RCC 7860 (cell line): ENCODE results near the gene KLHDC7B.
A peak's percentile ranks its signal among the peaks of the same experiment; 100 is the strongest.
"Not testable (repeated sequence)": the region's sequence is repeated elsewhere in the genome, so short reads cannot be mapped to it uniquely, and the experiment has no call there.

Source experiments
- DNase-seq: peaks from one replicate; pipeline ENCODE4 v3.0.0-alpha.2; 2015; ENCODE audit warnings: low spot score
- FAIRE-seq: peaks from 2 replicates; lab custom pipeline; 2012; peaks lifted over from hg19 to GRCh38; lab: Jason Lieb, UNC

KLHDC7B gene

DNA sequence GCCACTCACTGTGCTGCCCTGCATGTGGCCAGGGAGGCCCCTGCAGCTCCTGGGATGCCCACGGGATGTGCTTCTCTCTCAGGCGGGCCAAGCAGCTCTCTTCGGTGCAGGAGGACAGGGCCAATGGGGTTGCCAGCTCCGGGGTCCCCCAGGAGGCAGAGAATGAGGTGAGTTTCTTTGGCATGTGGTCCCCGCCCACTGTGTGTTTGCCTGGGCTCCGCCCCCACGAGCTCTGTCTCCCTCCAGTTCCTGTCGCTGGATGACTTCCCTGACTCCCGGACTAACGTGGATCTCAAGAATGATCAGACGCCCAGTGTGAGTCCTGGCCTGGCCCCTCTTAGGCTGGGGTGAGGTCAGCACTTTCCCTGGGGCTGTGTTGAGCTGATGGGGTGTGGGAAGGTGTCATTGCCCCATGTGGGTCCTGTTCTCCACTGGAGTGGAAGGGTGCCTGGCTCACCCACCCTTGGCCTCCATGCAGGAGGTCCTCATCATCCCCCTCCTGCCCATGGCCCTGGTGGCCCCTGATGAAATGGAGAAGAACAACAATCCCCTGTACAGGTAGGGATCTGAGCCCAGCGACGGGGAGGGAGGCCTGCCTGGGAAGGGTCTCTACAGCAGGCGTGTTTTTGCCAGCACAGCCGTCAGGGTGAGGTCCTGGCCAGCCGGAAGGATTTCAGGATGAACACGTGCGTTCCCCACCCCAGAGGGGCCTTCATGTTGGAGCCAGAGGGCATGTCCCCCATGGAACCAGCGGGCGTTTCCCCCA, 28.0 kb upstream of the KLHDC7B start:
- FAIRE-seq: no peak

DNA sequence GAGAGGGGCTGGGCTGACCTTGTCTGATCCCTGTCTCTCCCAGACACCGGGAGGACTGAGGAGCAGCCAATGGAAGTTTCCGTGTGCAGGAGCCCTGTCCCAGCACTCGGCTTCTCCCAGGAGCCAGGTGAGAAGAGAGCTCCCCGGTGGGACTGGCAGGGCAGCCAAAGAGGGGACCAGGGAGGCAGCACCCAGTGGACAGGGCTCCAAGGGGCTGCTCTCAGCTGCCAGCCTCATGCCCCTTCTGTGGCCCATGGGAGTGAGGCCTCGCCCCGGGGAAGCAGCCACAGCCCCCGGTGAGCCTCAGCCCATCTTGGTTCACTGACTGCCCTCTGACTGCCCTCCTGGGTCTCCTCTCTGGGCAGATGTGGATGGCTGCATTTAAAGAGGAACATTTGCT, 27.1 kb upstream of the KLHDC7B start:
- FAIRE-seq: no peak
- no peak for DNase-seq

More for the DNA sequence above, 28.0 kb upstream of the KLHDC7B start:
- no peak for DNase-seq

DNA sequence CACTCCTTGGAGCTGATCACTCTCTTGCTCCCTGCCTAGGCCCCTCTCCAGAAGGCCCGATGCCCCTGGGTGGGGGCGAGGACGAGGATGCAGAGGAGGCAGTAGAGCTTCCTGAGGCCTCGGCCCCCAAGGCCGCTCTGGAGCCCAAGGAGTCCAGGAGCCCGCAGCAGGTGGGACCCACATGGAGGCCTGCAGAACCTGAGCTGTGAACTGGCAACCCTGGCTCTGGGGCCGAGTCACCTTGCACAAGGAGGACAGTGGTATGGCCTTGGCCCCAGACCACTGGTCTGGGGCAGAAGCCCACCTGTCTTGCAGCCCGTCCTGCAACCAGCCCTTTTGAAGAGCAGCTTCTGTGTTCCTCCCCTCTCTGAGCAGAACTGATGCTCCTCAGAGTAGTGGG, 26.5 kb upstream of the KLHDC7B start:
- DNase-seq (no peak), FAIRE-seq (no peak)

GRCh38 chr22:50520184-50520583, 25.5 kb upstream of the KLHDC7B start:
- FAIRE-seq, DNase-seq: not testable (repeated sequence)

DNA sequence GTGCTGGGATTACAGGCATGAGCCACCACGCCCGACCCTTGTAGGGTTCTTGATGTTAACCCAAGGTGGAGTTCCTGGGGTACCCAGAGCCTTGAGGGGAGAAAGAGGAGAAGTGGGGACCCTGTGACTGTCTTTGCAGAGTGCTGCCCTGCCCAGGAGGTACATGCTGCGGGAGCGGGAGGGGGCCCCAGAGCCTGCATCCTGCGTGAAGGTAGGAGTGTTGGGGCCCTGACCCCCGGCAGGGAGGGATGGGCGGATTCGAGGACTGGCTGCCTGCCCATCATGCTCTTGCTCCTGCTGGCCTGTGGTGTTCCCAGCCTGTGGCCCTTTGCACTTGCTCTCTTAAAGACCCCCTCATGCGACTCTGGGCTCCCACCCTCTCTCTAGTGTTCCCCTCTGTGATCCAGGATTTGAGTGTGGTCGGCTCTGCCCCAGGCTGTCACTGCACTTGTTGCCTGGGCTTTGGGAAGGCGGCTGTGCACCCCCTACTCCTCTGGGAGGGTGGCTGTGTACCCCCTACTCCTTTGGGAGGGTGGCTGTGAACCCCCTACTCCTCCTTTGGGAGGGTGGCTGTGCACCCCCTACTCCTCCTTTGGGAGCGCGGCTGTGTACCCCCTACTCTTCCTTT, 24.8 kb upstream of the KLHDC7B start:
- FAIRE-seq (no peak), DNase-seq (no peak)

- FAIRE-seq: no peak
- no peak for DNase-seq
Measured at GRCh38 chr22:50521710-50522109, 24.0 kb upstream of the KLHDC7B start.

GRCh38 chr22:50522208-50522805, 23.4 kb upstream of the KLHDC7B start:
- DNase-seq (no peak), FAIRE-seq (no peak)

DNA sequence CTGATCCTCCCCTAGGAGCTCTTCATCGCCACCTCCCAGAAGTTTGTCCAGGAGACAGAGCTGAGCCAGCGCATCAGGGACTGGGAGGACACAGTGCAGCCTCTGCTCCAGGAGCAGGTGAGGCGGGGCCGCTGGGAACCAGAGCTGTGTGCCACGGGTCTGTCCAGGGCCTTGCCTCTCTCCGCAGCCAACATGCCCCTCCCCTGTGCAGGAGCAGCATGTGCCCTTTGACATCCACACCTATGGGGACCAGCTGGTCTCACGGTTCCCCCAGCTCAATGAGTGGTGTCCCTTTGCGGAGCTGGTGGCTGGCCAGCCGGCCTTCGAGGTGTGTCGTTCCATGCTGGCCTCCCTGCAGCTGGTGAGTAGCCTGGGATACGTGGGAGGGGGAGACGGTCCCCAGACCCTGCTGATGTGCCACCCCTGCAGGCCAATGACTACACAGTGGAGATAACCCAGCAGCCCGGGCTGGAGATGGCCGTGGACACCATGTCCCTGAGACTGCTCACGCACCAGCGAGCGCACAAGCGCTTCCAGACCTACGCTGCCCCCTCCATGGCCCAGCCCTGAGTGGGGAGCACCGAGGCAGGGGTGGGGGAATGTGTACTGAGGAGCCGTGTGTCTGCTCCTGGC, 22.8 kb upstream of the KLHDC7B start:
- no peak for DNase-seq
- no peak for FAIRE-seq

DNA sequence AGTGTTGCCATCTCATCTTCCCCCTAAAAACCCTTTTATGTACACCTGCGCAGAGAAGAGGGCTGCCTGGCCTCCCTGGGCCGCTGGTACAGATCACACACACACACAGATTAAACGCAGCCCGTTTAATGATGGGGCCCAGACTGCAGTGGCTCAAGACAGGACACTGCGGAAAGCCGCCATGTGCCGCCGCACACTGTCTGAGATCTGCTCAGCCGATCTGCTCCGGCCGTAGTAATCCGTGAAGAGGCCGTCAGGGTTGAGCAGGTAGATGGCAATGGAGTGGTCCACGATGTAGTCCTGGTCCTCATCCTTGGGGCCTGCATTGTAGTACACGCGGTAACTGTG, 22.3 kb upstream of the KLHDC7B start:
- DNase-seq (no peak), FAIRE-seq (no peak)

DNA sequence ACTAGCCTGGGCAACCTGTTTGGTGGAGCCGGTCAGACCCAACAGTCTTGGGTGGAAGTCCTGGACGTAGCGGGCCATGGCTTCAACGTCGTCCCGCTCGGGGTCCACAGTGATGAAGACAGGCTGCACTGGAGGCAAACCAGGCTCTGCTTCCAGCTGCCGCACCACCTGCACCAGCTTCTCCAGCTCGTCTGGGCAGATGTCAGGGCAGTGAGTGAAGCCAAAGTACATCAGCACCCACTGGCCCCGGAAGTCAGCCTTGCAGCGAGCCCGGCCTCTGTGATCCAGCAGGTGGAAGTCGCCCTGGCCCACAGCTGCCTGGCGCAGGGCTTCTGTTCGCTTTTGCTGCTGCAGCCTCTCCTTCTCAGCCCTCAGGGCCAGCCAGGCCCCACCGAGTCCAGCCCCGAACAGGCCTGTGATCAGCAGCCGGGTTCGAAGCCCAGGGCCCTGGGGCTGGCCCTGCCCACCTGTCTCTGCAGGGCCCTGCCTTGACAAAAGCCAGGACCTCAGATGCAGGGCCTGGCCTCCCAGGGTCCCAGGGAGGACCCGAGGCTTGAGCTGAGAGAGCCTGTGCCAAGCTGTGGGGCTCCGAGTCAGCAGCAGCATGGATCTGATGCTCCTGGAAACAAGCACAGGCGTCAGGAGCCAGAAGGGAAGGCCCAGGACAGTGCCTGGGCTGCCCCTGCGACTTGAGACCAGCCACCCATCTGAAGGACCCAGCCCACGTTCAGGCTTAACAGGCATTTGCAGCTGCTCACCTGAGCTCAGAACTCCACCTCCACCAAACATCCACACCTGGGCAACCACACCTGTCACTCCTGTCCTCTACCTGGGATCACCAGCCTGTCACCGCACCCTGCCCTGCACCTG, 21.7 kb upstream of the KLHDC7B start:
- DNase-seq (no peak), FAIRE-seq (no peak)

DNA sequence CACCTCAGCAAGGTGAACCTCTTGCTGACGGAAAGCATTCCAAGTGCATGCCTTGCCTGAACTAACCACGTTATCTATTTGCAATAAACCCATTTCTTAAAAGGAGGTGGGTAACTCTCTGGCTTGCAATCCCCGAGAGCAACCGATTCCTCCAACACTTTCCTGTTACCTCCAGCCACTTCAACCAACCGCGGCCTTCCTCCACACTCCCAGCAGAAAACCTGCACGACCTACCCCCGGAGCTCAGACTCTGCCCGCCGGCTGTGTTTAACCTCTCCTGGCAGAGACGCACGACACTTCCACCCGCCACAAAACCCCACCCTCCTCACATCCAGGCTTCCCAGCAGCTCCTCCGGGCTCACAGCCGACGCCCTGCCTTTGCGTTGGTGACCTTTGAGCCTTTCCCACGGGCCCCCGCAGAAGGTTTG, 21.0 kb upstream of the KLHDC7B start:
- DNase-seq: no peak
- no peak for FAIRE-seq

DNA sequence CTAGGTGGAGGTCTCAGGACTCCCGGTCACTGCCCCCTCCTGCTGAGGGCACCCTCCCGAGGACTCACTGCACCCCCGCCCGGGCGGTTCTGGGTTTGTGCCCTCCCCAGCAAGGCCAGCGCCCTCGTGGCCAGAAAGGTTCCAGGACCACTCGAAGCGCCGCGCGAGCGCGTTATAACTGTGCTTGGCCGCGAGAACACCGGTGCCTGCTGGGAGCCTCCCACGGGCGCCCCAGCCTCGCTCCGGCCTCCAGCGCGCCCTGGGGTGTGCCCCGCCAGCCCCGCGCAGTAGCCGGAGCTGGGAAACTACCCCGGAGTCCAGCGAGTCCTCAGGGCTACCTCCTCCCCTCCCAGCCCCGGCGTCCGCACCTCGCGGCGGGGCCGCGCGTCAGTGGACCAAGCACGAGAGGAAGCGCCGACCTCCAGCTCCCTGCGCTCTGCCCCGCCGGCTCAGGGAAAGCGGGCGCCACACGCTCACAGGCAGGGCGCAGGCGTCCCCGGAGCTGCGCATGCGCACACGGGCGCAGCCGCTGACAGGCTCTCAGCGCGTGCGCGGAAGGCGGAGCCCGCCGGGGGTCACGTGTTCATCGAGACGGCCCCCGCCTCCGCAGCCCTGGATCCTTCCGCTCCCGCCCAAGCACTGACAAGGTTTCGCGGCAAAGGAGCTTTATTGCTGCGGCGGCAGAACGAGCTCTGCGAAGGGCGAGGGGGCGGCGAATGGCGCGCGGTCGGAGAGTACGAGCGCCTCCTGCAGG, 20.4 kb upstream of the KLHDC7B start, which contains the start of gene SCO2:
Gene SCO2 (minus strand): TSS at position 495 of the 754 bp plus-strand sequence. CDS start 1,187 bp downstream, outside the sequence.
- DNase-seq: peak; percentile 91
- FAIRE-seq: no peak

- FAIRE-seq: no peak
- no peak for DNase-seq
Measured at GRCh38 chr22:50525858-50526107, 19.9 kb upstream of the KLHDC7B start.

DNA sequence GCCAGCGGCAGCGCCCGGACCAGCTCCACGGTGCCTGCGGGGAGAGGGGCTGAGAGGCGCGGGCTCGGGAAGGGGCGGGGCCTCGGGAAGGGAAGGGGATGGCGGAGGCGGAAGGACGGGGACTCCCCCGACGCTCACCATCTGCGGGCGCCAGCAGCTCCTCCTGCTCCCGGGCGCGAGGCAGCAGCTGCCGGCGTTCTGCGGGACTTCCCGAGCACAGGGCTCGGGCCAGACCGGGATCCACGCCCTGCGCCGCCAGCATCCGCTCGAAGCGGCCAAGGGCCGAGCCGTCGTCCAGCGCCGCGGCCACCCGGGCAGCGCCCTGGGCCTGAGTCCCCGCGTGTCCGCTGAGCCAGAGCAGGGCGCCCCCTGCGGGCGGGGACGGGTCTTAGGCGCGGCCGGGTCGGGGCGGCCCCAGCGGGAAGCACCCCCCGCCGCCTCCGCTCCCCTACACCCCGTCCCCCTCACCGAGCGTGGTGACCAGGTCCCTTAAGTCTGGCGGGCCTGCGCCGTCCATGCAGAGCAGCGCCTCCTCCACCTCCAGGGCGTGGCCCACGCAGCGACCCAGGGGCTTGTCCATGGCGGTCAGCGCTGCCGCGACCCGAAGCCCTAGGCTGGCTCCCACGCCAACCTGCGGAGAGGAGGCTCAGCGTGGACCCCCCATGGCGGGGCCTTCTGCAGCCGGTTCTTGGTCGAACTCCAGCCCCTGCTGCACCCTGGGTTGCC, 19.4 kb upstream of the KLHDC7B start:
- no peak for FAIRE-seq
- peak; percentile 51 for DNase-seq

DNA sequence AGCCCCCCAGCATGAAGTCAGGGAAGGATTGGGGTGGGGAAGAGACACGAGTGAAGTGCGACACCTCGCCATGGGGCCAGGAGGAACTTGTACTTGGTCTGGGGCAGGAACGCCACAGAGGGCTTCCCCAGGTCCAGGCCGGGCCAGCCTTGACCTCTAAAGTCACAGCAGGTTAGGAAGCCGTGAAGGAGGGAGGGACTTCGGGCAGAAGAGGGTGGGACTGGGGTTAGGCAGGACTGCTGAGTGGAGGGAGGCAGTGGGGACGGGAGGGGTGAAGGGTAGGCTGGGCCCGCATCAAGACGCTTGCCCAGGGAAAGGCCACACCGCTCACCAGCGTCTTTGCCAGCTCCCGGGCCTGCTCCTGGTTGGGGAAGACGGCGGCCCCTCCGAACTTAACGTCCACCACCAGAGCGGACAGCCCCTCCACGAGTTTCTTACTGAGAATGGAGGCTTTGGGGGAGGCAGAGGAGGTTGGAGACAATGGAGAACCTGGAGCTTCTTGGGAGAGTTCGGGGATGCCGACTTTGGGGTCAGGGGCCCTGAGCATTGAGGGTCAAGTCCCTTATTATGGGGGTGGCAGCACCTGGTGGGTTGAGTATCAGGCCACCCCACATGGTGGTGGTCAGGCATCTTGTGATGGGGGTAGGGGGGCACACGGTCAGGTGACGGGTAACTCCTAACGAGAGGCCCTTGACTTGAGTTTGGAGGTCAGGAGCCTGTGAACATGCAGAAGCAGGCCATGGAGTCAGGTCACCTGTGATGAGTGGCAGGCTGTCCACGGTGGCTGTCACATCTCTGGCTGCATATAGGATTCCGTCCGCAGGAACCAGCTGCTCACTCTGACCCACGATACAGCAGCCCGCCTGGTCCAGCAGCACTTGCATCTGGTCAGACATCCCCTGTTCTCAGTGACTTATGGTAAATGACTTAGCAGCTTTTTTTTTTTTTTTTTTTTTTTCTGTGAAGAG, 18.6 kb upstream of the KLHDC7B start:
- DNase-seq: peak; percentile 25

DNA sequence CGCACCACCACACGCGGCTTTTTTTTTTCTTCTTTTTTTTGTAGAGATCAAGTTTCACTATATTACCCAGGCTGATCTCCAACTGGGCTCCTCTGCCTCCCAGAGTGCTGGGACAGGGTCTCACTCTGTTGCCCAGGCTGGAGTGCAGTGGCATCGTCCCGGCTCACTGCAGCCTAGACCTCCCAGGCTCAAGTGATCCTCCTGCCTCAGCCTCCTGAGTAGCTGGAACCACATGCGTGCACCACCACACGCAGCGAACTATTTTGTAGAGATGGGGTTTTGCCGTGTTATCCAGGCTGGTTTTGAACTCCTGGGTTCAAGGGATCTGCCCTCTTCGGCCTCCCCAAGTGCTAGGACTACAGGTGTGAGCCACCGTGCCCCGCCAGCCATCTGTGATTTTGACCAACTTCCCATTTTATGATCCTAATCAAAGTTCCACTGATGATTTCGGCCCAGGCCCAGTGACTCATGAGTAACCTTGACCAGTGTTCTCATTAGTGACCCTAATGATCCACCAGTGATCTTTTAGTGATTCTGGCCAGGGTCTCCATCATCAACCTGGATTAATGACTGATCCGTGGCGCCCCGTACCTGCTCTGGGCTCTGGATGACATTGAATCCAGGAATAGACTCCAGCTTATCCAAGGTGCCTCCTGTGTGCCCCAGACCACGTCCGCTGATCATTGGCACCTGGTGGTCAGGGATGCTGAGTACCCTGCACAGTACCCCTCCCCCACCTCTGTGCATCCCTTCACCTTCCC, 17.6 kb upstream of the KLHDC7B start:
- DNase-seq (no peak), FAIRE-seq (no peak)

More for the DNA sequence above, 18.6 kb upstream of the KLHDC7B start:
- FAIRE-seq: no peak

DNA sequence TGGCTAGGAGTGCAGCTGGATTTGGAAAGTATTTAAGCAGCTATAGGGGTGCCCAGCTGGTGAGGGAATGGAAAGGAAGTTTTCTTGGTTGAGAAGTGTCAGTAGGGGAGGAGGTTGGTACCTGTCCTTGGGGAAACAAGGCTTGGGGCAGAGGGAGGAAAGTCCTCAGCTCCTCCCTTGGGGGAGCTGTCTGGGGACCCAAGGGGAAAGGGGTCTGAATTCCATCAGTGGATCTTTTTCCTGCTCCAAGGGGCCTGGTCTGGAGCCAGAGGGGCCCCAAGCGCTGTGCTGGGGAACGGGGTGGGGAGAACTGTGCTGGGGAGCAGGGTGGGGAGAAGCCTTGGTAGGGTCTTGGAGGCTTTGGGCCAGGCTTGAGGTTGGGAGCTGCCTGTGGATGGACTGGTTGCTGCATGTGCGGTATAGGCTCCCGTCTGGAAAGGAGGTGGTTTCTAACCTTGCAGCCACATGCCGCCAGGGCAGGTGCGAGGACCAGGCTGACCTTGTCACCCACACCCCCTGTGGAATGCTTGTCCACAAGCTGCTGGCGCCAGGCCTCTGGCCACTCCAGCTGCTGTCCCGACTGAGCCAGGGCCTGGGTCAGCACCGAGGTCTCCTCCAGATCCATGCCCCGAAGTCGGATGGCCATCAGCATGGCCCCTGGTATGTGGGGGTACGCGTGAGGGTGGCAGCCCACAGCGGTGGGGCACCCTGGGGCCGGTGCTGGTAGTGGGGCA, 16.9 kb upstream of the KLHDC7B start:
- DNase-seq: no peak
- no peak for FAIRE-seq
